ENCODE measurements around the gene PIP5K1B. TPM values are rescaled to one million over a fixed set of nuclear protein-coding genes. Genes with fewer than 3 reads are reported as not detected.

PIP5K1B gene
- total and polyA plus RNA-seq, 2 donors (not counting 3 experiments of a cell fraction or from before 2014, with no cell fraction given) = 0.27 TPM; not detected in 1

- CTCF ChIA-PET = interaction anchor here (1.4 to 2.2 kb wide), 3 partner anchors 12 to 261 kb away, joined by 4 to 9 read pairs (median 6); no protein-coding TSS in a partner anchor
- POLR2A ChIA-PET = no interaction called here
- dilution Hi-C loops (cut with MboI; ENCODE audit: extremely low pct_ligation_motif_present, low sequenced_read_pairs) = no loop called here
Measured at GRCh38 chr9:68844157-68844556, 139.1 kb downstream of the PIP5K1B start.

More at GRCh38 chr9:68844157-68844556, 139.1 kb downstream of the PIP5K1B start:
- Histone ChIP-seq H3K9me3 (replicated peaks; ENCODE audit: control insufficient read depth, insufficient read depth, low read length) (no peaks in the 10 kb centered on the region), H3K27ac (ENCODE audit: insufficient read depth, low read depth, low read length) (no peak overlapping the region), H2AFZ (ENCODE audit: low read depth, low read length) (no peak overlapping the region), H3K4me1 (ENCODE audit: control insufficient read depth, extremely low read depth, insufficient read depth, low read length) (no peaks in the 10 kb centered on the region), H3K4me2 (ENCODE audit: insufficient read depth, low read length) (no peak overlapping the region), H3K4me3 (replicated peaks in 1 of 3; ENCODE audit: insufficient read depth in 1 of 3, low read depth in 1 of 3, low read length in 3 of 3) (no peak overlapping the region), H3K27me3 (ENCODE audit: control insufficient read depth in 2 of 2, insufficient read depth in 2 of 2, low read length in 2 of 2) (peaks cover 0 to 2% of the 10 kb centered on the region in 2 experiments), H3K79me2 (ENCODE audit: control insufficient read depth, insufficient read depth, low read length) (no peaks in the 10 kb centered on the region), H3K9me1 (replicated peaks; ENCODE audit: control insufficient read depth, extremely low read depth, insufficient read depth, low read length) (no peaks in the 10 kb centered on the region), H4K20me1 (replicated peaks; ENCODE audit: control insufficient read depth, extremely low read depth, insufficient read depth, low read length) (no peaks in the 10 kb centered on the region), H3K9ac (replicated peaks; ENCODE audit: extremely low read depth, insufficient read depth, low read length) (no peak overlapping the region), H3K36me3 (ENCODE audit: control insufficient read depth in 2 of 2, extremely low read depth in 1 of 2, insufficient read depth in 2 of 2, low read length in 2 of 2) (no peaks in the 10 kb centered on the region)
- DNase-seq (ENCODE audit: low read depth, low spot score) (no peak), FAIRE-seq (no peak)
- TF ChIP-seq GATA2 (IDR thresholded peaks at IDR 0.05; ENCODE audit: insufficient read depth, insufficient read length, low read depth, low read length) (no peak), CTCF (IDR thresholded peaks at IDR 0.05; ENCODE audit: extremely low read depth in 1 of 2, insufficient read depth in 1 of 2, low read depth in 1 of 2, low read length in 2 of 2) (no peak)
- no TSS peak for BruUV-seq (replicated peaks)
- intact Hi-C loops (cut with micrococcal nuclease) = no loop called here
